Smooth muscle cell of trachea (primary cell): ENCODE measurements around the gene FABP3. TPM values are rescaled to one million over a fixed set of nuclear protein-coding genes. Genes with fewer than 3 reads are reported as not detected.

Experiments
- total RNA-seq: library from RNA; depleted of rRNA; stranded (reverse); fragments of >200 nt; gene quantifications from 2 replicates; pipeline ENCODE4 v1.2.1, GENCODE V29; 2014

Gene FABP3
- total RNA-seq, result 39.5 and 109 TPM in 2 replicates

GRCh38 chr1:31373056-31373896, at the start of gene FABP3:
Gene FABP3, minus strand, starts transcription at chr1:31373076. Its CDS starts 62 bp downstream, at chr1:31373014.

DNA sequence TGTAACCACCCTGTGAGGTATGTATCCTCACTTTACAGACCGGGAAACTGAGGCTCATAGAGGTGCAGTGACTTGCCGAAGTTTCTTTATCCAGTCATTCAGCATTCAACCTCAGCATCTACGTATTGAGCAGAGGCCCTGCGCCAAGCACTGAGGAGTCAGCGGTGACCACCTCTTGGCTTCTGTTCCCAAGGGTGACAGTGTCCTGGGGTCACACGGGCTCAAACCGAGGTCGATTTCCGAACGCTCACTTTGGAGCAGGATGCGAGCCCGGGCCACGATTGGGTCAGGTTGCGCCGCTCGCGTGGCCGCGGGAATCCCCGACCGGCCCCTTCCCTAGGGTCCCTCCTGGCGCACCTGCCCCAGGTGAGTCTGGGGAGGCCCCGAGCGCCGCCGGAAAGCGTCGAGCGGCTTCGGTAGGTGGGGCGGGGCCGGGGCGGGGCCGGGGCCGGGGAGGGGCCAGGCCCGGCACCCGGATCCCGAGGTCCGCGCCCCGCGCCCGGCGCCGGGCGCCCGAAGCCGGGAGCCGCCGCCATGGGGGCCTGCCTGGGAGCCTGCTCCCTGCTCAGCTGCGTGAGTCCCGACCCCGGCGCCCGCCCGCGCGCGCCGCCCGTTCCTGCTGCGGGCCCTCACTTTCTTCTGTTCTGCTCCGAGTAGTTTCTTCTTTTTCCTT, 40.0 kb upstream of the FABP3 start, which contains the start of gene SERINC2:
SERINC2 (plus strand) TSS at position 482 of the 673 bp plus-strand sequence; CDS start at position 535, 53 bp downstream.

Other genes with a start within 250 kb of the FABP3 start
- 0.33 TPM in 1 of 2 replicates, not detected in the other for gene NKAIN1, start 133.2 kb downstream of the FABP3 start, total RNA-seq
- gene SNRNP40, start 76.3 kb downstream of the FABP3 start, total RNA-seq, result 83.2 and 91.9 TPM in 2 replicates
- 31.3 and 41.9 TPM in 2 replicates for gene ZCCHC17, start 76.0 kb downstream of the FABP3 start, total RNA-seq
- gene SERINC2, start 40.1 kb upstream of the FABP3 start, total RNA-seq, result 5.5 and 38.9 TPM in 2 replicates
- 0.99 and 1.7 TPM in 2 replicates for gene TINAGL1, start 203.4 kb upstream of the FABP3 start, total RNA-seq
- gene HCRTR1, start 244.6 kb upstream of the FABP3 start, total RNA-seq, result not detected in 2 replicates